Hepatocyte (in vitro differentiated cells): ENCODE results near the gene CHN2.

Experiments
- CTCF ChIP-seq: fragments of 200-600 bp; sonication (generic); IDR thresholded peaks from 2 replicates; pipeline ENCODE4 v1.5.1; 2016; ENCODE audit warnings: antibody characterized with exemption, mild to moderate bottlenecking; ENCODE audit not compliant: poor library complexity
- EZH2 ChIP-seq: fragments of 200-600 bp; sonication (generic); IDR thresholded peaks from 2 replicates; pipeline ENCODE4 v1.6.1; 2016; ENCODE audit warnings: antibody characterized with exemption, mild to moderate bottlenecking, borderline replicate concordance
- EZH2phosphoT487 ChIP-seq: fragments of 200-600 bp; sonication (generic); IDR thresholded peaks from one replicate; pipeline ENCODE4 v1.6.1; 2018; ENCODE audit warnings: antibody characterized with exemption, mild to moderate bottlenecking, low read depth, moderate library complexity; ENCODE audit not compliant: unreplicated experiment, severe bottlenecking

GRCh38 chr7:29253225-29253624 lies 58.6 kb downstream of the CHN2 start:
- TF ChIP-seq CTCF (no peak), EZH2phosphoT487 (no peak), EZH2 (no peak)
